GM12892 (cell line): ENCODE data around the gene CINP.

Experiments used
- POLR2A ChIP-seq: IDR thresholded peaks from 2 replicates; pipeline ENCODE4 v1.6.1; 2011; ENCODE audit warnings: low read depth, low read length, control low read depth
- POLR2AphosphoS5 ChIP-seq: IDR thresholded peaks from 2 replicates; pipeline ENCODE4 v1.6.1; 2011; ENCODE audit warnings: low read depth, low read length, control low read depth

DNA sequence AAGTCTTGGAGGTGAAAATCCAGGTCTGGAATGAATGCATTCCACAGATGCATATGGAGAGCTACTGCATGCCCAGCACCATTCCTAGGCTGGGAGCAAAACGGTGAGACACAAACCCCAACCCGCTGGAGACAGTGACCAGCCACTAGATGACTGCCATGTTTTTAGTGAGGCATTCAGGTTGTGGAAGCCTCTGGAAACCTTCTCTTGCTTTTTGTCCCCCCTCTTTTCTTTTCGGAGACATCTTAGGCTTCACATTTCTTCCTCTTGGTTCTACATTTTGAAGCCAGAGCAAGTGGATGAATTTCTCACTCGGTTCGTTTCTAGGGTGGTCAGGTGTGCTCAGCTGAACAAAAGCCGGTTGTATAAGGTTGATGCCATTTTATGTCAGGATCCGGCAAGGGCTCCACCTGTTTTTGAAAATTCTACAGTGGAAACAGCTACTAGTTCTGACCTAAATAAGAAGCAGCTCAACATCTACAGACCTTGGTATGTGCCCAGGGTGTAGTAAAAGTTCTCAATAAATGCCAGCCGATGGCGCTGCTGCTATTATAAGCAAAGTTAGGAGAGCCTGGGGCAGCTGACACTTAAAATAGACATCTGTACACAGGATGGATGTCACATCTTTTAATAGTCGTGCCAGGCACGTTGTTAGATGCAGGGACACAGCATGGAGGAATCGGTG lies 45.0 kb downstream of the CINP start:
- TF ChIP-seq POLR2A (no peak), POLR2AphosphoS5 (no peak)
